A549 (cell line): ENCODE results near the gene LIAS.
A peak's percentile ranks its signal among the peaks of the same experiment; 100 is the strongest.

Experiments
- CEBPB ChIP-seq, 2 experiments: fragments of >200 bp in 1 of 2; sonication (Bioruptor Twin) in 1 of 2; formaldehyde crosslinking in 1 of 2; IDR thresholded peaks; 2 replicates each; pipeline ENCODE4 v1.6.1; 2012 to 2016
- EP300 ChIP-seq, 2 experiments: fragments of >200 bp; sonication (Bioruptor Twin); formaldehyde crosslinking; IDR thresholded peaks; 2 replicates in 1 of 2; 3 replicates in 1 of 2; pipeline ENCODE4 v1.6.1; 2016 to 2017
- HOXA7 ChIP-seq: fragments of 250-450 bp; sonication (Bioruptor Pico); IDR thresholded peaks from 2 replicates; pipeline ENCODE4 v1.5.0; 2020; ENCODE audit warnings: mild to moderate bottlenecking, moderate library complexity
- KDM5A ChIP-seq: fragments of 200-600 bp; sonication (generic); IDR thresholded peaks from 2 replicates; pipeline ENCODE4 v1.6.1; 2016; ENCODE audit warnings: antibody characterized with exemption, mild to moderate bottlenecking
- MYC ChIP-seq: IDR thresholded peaks from 2 replicates; pipeline ENCODE4 v1.6.1; 2012; ENCODE audit warnings: mild to moderate bottlenecking, inconsistent platforms, low read length, improper control_type of control experiment, borderline replicate concordance
- POLR2A ChIP-seq: IDR thresholded peaks from 2 replicates; pipeline ENCODE4 v1.6.1; 2012; ENCODE audit warnings: mild to moderate bottlenecking, low read length
- POLR2AphosphoS2 ChIP-seq: conservative IDR thresholded peaks from 2 replicates; pipeline ENCODE4 v1.6.1; 2012; ENCODE audit warnings: low read length, improper control_type of control experiment, inconsistent platforms
- SMC3 ChIP-seq: fragments of >200 bp; sonication (Bioruptor Twin); formaldehyde crosslinking; IDR thresholded peaks from 3 replicates; pipeline ENCODE4 v1.6.1; 2018; ENCODE audit warnings: inconsistent platforms
- TF ChIP-seq, protein P1 (sequence below): fragments of >200 bp; sonication (Bioruptor Twin); formaldehyde crosslinking; IDR thresholded peaks from 3 replicates; pipeline ENCODE4 v1.5.1; 2016
- TF ChIP-seq, protein P2 (sequence below): IDR thresholded peaks from 2 replicates; pipeline ENCODE4 v1.6.1; 2012
- TF ChIP-seq, protein P3 (sequence below): fragments of 200-600 bp; sonication (generic); IDR thresholded peaks from 2 replicates; pipeline ENCODE4 v1.6.1; 2016; ENCODE audit warnings: antibody characterized with exemption, mild to moderate bottlenecking, moderate library complexity
- TF ChIP-seq, protein P4 (sequence below): fragments of 250-450 bp; sonication (Bioruptor Pico); IDR thresholded peaks from 2 replicates; pipeline ENCODE4 v1.5.0; 2021; ENCODE audit warnings: mild to moderate bottlenecking, moderate library complexity, borderline replicate concordance
- TF ChIP-seq, protein P5 (sequence below): IDR thresholded peaks from 2 replicates; pipeline ENCODE4 v1.6.1; 2012

DNA sequence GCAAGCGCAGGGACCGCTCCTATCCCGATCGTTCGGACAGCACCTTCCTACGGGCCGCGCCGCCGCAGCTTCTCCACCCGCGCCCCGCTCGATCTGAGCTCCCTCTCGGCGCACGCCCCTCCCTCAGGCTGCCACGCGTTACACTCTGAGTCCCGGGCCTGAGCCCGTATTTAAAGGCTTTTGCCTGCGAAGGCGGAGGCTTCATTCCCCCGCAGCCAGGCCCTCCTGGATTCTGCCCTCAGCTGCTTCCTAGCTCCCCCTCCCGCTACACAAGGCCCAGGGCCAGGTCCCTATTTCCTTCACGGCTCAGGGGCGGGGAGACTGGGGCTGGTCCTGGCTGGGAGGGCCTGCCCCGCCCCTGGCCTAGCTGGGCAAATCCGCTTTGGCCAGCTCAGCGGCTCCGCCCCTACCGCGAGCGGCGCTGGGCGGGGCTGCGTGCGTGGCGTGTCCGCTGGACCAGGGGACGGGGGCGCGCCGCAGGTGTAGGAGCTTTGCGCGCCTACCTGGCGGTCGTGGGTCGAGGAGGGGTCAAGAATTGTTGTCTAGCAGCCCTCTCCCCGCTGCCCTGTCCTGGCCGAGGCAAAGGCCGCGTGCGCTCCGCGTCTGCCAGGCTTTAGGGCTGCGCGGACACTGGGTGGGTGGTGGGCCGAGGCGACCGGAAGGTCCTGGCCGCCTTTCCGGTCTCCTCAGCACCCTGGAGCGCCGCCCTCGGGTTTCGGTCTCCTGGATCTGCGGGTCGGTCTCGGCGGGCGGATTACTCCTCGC is 68.6 kb downstream of the LIAS start, which contains the start of gene UGDH:
- TF ChIP-seq, protein P1, sequence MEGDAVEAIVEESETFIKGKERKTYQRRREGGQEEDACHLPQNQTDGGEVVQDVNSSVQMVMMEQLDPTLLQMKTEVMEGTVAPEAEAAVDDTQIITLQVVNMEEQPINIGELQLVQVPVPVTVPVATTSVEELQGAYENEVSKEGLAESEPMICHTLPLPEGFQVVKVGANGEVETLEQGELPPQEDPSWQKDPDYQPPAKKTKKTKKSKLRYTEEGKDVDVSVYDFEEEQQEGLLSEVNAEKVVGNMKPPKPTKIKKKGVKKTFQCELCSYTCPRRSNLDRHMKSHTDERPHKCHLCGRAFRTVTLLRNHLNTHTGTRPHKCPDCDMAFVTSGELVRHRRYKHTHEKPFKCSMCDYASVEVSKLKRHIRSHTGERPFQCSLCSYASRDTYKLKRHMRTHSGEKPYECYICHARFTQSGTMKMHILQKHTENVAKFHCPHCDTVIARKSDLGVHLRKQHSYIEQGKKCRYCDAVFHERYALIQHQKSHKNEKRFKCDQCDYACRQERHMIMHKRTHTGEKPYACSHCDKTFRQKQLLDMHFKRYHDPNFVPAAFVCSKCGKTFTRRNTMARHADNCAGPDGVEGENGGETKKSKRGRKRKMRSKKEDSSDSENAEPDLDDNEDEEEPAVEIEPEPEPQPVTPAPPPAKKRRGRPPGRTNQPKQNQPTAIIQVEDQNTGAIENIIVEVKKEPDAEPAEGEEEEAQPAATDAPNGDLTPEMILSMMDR, result 0 out of 3 replicates have a peak, but pooled peaks have one; percentile 6
- TF ChIP-seq, protein P2, sequence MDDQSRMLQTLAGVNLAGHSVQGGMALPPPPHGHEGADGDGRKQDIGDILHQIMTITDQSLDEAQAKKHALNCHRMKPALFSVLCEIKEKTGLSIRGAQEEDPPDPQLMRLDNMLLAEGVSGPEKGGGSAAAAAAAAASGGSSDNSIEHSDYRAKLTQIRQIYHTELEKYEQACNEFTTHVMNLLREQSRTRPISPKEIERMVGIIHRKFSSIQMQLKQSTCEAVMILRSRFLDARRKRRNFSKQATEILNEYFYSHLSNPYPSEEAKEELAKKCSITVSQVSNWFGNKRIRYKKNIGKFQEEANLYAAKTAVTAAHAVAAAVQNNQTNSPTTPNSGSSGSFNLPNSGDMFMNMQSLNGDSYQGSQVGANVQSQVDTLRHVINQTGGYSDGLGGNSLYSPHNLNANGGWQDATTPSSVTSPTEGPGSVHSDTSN, result peak; percentile 73; the same call in 1 of the 2 replicates
- TF ChIP-seq EP300 (IDR thresholded peaks at IDR 0.05), result no peak
- peak; percentile 76 for TF ChIP-seq MYC
- TF ChIP-seq POLR2AphosphoS2, result no peak
- TF ChIP-seq, protein P3, sequence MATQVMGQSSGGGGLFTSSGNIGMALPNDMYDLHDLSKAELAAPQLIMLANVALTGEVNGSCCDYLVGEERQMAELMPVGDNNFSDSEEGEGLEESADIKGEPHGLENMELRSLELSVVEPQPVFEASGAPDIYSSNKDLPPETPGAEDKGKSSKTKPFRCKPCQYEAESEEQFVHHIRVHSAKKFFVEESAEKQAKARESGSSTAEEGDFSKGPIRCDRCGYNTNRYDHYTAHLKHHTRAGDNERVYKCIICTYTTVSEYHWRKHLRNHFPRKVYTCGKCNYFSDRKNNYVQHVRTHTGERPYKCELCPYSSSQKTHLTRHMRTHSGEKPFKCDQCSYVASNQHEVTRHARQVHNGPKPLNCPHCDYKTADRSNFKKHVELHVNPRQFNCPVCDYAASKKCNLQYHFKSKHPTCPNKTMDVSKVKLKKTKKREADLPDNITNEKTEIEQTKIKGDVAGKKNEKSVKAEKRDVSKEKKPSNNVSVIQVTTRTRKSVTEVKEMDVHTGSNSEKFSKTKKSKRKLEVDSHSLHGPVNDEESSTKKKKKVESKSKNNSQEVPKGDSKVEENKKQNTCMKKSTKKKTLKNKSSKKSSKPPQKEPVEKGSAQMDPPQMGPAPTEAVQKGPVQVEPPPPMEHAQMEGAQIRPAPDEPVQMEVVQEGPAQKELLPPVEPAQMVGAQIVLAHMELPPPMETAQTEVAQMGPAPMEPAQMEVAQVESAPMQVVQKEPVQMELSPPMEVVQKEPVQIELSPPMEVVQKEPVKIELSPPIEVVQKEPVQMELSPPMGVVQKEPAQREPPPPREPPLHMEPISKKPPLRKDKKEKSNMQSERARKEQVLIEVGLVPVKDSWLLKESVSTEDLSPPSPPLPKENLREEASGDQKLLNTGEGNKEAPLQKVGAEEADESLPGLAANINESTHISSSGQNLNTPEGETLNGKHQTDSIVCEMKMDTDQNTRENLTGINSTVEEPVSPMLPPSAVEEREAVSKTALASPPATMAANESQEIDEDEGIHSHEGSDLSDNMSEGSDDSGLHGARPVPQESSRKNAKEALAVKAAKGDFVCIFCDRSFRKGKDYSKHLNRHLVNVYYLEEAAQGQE, result no peak
- TF ChIP-seq POLR2A, result peak; percentile 98
- TF ChIP-seq, protein P4, sequence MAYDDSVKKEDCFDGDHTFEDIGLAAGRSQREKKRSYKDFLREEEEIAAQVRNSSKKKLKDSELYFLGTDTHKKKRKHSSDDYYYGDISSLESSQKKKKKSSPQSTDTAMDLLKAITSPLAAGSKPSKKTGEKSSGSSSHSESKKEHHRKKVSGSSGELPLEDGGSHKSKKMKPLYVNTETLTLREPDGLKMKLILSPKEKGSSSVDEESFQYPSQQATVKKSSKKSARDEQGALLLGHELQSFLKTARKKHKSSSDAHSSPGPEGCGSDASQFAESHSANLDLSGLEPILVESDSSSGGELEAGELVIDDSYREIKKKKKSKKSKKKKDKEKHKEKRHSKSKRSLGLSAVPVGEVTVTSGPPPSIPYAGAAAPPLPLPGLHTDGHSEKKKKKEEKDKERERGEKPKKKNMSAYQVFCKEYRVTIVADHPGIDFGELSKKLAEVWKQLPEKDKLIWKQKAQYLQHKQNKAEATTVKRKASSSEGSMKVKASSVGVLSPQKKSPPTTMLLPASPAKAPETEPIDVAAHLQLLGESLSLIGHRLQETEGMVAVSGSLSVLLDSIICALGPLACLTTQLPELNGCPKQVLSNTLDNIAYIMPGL (CRISPR knock-in tag), result no peak
- TF ChIP-seq, protein P5, sequence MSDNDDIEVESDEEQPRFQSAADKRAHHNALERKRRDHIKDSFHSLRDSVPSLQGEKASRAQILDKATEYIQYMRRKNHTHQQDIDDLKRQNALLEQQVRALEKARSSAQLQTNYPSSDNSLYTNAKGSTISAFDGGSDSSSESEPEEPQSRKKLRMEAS, result peak; percentile 94
- TF ChIP-seq CEBPB (IDR thresholded peaks at IDR 0.05), result no peak
- TF ChIP-seq HOXA7 (CRISPR knock-in tag), result peak; percentile 89
- TF ChIP-seq SMC3, result peak; percentile 15; the same call in 1 of the 3 replicates
- no peak for TF ChIP-seq KDM5A
